WTC11 (cell line): ENCODE data around the gene TSPAN33. TPM values are rescaled to one million over a fixed set of nuclear protein-coding genes. Genes with fewer than 3 reads are reported as not detected.
"Not testable (repeated sequence)": the region's sequence is repeated elsewhere in the genome, so short reads cannot be mapped to it uniquely, and the experiment has no call there.

Experiments
- ATAC-seq: fragments of 200-7000 bp; cut with Tn5 transposase; 2 replicates; pipeline ENCODE4 v1.10.0; 2021; ENCODE audit warnings: mild to moderate bottlenecking, moderate library complexity
- CTCF ChIA-PET: fragments of 300-600 bp; sonication (Branson Sonifier 250); formaldehyde crosslinking; loops from one replicate; lab custom pipeline; 2021; ENCODE audit warnings: antibody characterized with exemption; lab: Charles Lee
- POLR2A ChIA-PET: fragments of 350-600 bp; sonication (Branson Sonifier 250); formaldehyde crosslinking; loops from one replicate; lab custom pipeline; 2021; ENCODE audit warnings: antibody characterized with exemption; lab: Charles Lee
- DNase-seq: peaks from one replicate; pipeline ENCODE4 v3.0.0; 2021; ENCODE audit warnings: low spot score
- H3K27ac Mint-ChIP-seq: 2 replicates; pipeline ENCODE4 v1.8.0; 2021; ENCODE audit warnings: mixed read lengths
- H3K27me3 Mint-ChIP-seq: 2 replicates; pipeline ENCODE4 v1.8.0; 2021; ENCODE audit warnings: low read depth, mild to moderate bottlenecking, moderate library complexity, mixed read lengths
- H3K36me3 Mint-ChIP-seq: 2 replicates; pipeline ENCODE4 v1.8.0; 2021; ENCODE audit warnings: mixed read lengths
- H3K4me1 Mint-ChIP-seq: 2 replicates; pipeline ENCODE4 v1.8.0; 2022; ENCODE audit warnings: mixed read lengths
- H3K4me3 Mint-ChIP-seq: 2 replicates; pipeline ENCODE4 v1.8.0; 2021; ENCODE audit warnings: mild to moderate bottlenecking, moderate library complexity, mixed read lengths
- H3K9me3 Mint-ChIP-seq: 2 replicates; pipeline ENCODE4 v1.8.0; 2021; ENCODE audit warnings: mixed read lengths
- ARID4B ChIP-seq: sonication (generic); formaldehyde crosslinking; IDR thresholded peaks from 2 replicates; pipeline ENCODE4 v1.8.0; 2023; ENCODE audit warnings: missing genetic modification reagents, mild to moderate bottlenecking, borderline replicate concordance
- ATF3 ChIP-seq: sonication (generic); formaldehyde crosslinking; conservative IDR thresholded peaks from 2 replicates; pipeline ENCODE4 v1.8.1; 2022; ENCODE audit warnings: mild to moderate bottlenecking, missing genetic modification reagents
- ELF4 ChIP-seq: sonication (generic); formaldehyde crosslinking; IDR thresholded peaks from 2 replicates; pipeline ENCODE4 v1.8.1; 2022; ENCODE audit warnings: low read depth, mild to moderate bottlenecking, moderate library complexity, missing genetic modification reagents
- FOXJ3 ChIP-seq: sonication (generic); formaldehyde crosslinking; IDR thresholded peaks from 2 replicates; pipeline ENCODE4 v1.9.0; 2021; ENCODE audit warnings: missing genetic modification reagents, mild to moderate bottlenecking, borderline replicate concordance
- FOXP4 ChIP-seq: sonication (generic); formaldehyde crosslinking; IDR thresholded peaks from 2 replicates; pipeline ENCODE4 v1.8.0; 2022; ENCODE audit warnings: mild to moderate bottlenecking, missing genetic modification reagents
- GABPB1 ChIP-seq: sonication (generic); formaldehyde crosslinking; IDR thresholded peaks from 2 replicates; pipeline ENCODE4 v1.8.1; 2023; ENCODE audit warnings: mild to moderate bottlenecking, missing genetic modification reagents
- HMGA2 ChIP-seq: fragments of 250-450 bp; sonication (Bioruptor Pico); IDR thresholded peaks from 2 replicates; pipeline ENCODE4 v1.4.0; 2021; ENCODE audit warnings: mild to moderate bottlenecking, moderate library complexity
- IRF1 ChIP-seq: sonication (generic); formaldehyde crosslinking; IDR thresholded peaks from 2 replicates; pipeline ENCODE4 v1.8.0; 2023; ENCODE audit warnings: missing genetic modification reagents
- KAT7 ChIP-seq: sonication (generic); formaldehyde crosslinking; IDR thresholded peaks from 2 replicates; pipeline ENCODE4 v1.8.1; 2023; ENCODE audit warnings: missing genetic modification reagents, mild to moderate bottlenecking, borderline replicate concordance
- MAX ChIP-seq: sonication (generic); formaldehyde crosslinking; IDR thresholded peaks from 2 replicates; pipeline ENCODE4 v1.8.0; 2022; ENCODE audit warnings: mild to moderate bottlenecking, missing genetic modification reagents
- NFATC4 ChIP-seq: fragments of 250-450 bp; sonication (Bioruptor Pico); IDR thresholded peaks from 2 replicates; pipeline ENCODE4 v1.9.0; 2021; ENCODE audit warnings: mild to moderate bottlenecking
- NFE2L1 ChIP-seq: sonication (generic); formaldehyde crosslinking; IDR thresholded peaks from 2 replicates; pipeline ENCODE4 v1.8.1; 2023; ENCODE audit warnings: missing genetic modification reagents
- PREB ChIP-seq: sonication (generic); formaldehyde crosslinking; IDR thresholded peaks from 2 replicates; pipeline ENCODE4 v1.8.1; 2022; ENCODE audit warnings: mild to moderate bottlenecking, missing genetic modification reagents, moderate library complexity, borderline replicate concordance
- SP1 ChIP-seq: sonication (generic); formaldehyde crosslinking; conservative IDR thresholded peaks from 2 replicates; pipeline ENCODE4 v1.8.1; 2022; ENCODE audit warnings: missing genetic modification reagents
- TEAD1 ChIP-seq: sonication (generic); formaldehyde crosslinking; IDR thresholded peaks from 2 replicates; pipeline ENCODE4 v1.8.0; 2022; ENCODE audit warnings: mild to moderate bottlenecking, missing genetic modification reagents
- TP53 ChIP-seq: sonication (generic); formaldehyde crosslinking; IDR thresholded peaks from 2 replicates; pipeline ENCODE4 v1.8.1; 2023; ENCODE audit warnings: mild to moderate bottlenecking, missing genetic modification reagents
- ZMAT4 ChIP-seq: fragments of 250-450 bp; sonication (Bioruptor Pico); IDR thresholded peaks from 2 replicates; pipeline ENCODE4 v1.9.0; 2021; ENCODE audit warnings: mild to moderate bottlenecking
- ZNF219 ChIP-seq: sonication (generic); formaldehyde crosslinking; IDR thresholded peaks from 2 replicates; pipeline ENCODE4 v1.8.0; 2023; ENCODE audit warnings: missing genetic modification reagents, mild to moderate bottlenecking, borderline replicate concordance
- ZNF416 ChIP-seq: fragments of 250-450 bp; sonication (Bioruptor Pico); IDR thresholded peaks from 2 replicates; pipeline ENCODE4 v1.9.0; 2021; ENCODE audit warnings: mild to moderate bottlenecking, inconsistent platforms
- ZSCAN18 ChIP-seq: fragments of 250-450 bp; sonication (Bioruptor Pico); IDR thresholded peaks from 2 replicates; pipeline ENCODE4 v2.1.2; 2022; ENCODE audit warnings: mild to moderate bottlenecking, moderate library complexity
- total RNA-seq: library from RNA; stranded (reverse); gene quantifications from 3 replicates; pipeline ENCODE4 v1.2.3, GENCODE V29; 2021

The TSPAN33 gene
- total RNA-seq, 1 experiment from 2014 or later = 30.0 TPM

GRCh38 chr7:129118976-129119375 lies 25.5 kb upstream of the TSPAN33 start:
- TF ChIP-seq ZNF219 (CRISPR knock-in tag) (no peak), PREB (CRISPR knock-in tag) (no peak), ZMAT4 (CRISPR knock-in tag) (no peak), NFATC4 (CRISPR knock-in tag) (no peak), FOXJ3 (no peak), ZNF416 (CRISPR knock-in tag) (no peak), SP1 (no peak), MAX (no peak), TP53 (CRISPR knock-in tag) (no peak), KAT7 (CRISPR knock-in tag) (no peak), IRF1 (CRISPR knock-in tag) (no peak)
- no peaks in the 10 kb centered on the region for H3K4me1 Mint-ChIP-seq
- ChIA-PET POLR2A (no interaction called here), CTCF (no interaction called here)
- H3K36me3 Mint-ChIP-seq = peaks cover 26% of the 10 kb centered on the region
- DNase-seq = no peak
- peaks cover 15% of the 10 kb centered on the region for H3K27me3 Mint-ChIP-seq
- no peak overlapping the region for H3K27ac Mint-ChIP-seq
- ATAC-seq = no peak
- H3K4me3 Mint-ChIP-seq = no peak overlapping the region
- peaks cover 41% of the 10 kb centered on the region for H3K9me3 Mint-ChIP-seq

- DNase-seq, POLR2A ChIA-PET, ATAC-seq, CTCF ChIA-PET, H3K27ac Mint-ChIP-seq, H3K4me3 Mint-ChIP-seq, H3K4me1 Mint-ChIP-seq: not testable (repeated sequence)
- Mint-ChIP-seq H3K27me3 (peaks cover 24% of the 10 kb centered on the region), H3K36me3 (peaks cover 26% of the 10 kb centered on the region), H3K9me3 (peaks cover 41% of the 10 kb centered on the region)
Measured at GRCh38 chr7:129121501-129122077, 22.9 kb upstream of the TSPAN33 start.

GRCh38 chr7:129122078-129122750 lies 22.3 kb upstream of the TSPAN33 start:
- no peak overlapping the region for H3K27ac Mint-ChIP-seq
- ChIA-PET POLR2A (no interaction called here), CTCF (no interaction called here)
- TF ChIP-seq HMGA2 (CRISPR knock-in tag) (no peak), ATF3 (CRISPR knock-in tag) (no peak), TEAD1 (CRISPR knock-in tag) (no peak), ZSCAN18 (CRISPR knock-in tag) (no peak), KAT7 (CRISPR knock-in tag) (no peak), IRF1 (CRISPR knock-in tag) (no peak), GABPB1 (CRISPR knock-in tag) (no peak), NFE2L1 (CRISPR knock-in tag) (no peak), ELF4 (CRISPR knock-in tag) (no peak), ARID4B (no peak), FOXP4 (no peak)

More at GRCh38 chr7:129122078-129122750, 22.3 kb upstream of the TSPAN33 start:
- Mint-ChIP-seq H3K4me1 (no peaks in the 10 kb centered on the region), H3K36me3 (peaks cover 26% of the 10 kb centered on the region), H3K4me3 (no peak overlapping the region), H3K27me3 (peaks cover 28% of the 10 kb centered on the region), H3K9me3 (peaks cover 41% of the 10 kb centered on the region)
- ATAC-seq (no peak), DNase-seq (no peak)
